HG03139 (cell line): ENCODE data around the gene ITGB5.

ENCODE experiments used
- ATAC-seq: cut with Tn5 transposase; IDR thresholded peaks from one replicate; pipeline ENCODE4 v1.9.1; 2021; ENCODE audit not compliant: unreplicated experiment

The ITGB5 gene

GRCh38 chr3:124816206-124816605 lies 71.0 kb downstream of the ITGB5 start:
- ATAC-seq, result no peak

DNA sequence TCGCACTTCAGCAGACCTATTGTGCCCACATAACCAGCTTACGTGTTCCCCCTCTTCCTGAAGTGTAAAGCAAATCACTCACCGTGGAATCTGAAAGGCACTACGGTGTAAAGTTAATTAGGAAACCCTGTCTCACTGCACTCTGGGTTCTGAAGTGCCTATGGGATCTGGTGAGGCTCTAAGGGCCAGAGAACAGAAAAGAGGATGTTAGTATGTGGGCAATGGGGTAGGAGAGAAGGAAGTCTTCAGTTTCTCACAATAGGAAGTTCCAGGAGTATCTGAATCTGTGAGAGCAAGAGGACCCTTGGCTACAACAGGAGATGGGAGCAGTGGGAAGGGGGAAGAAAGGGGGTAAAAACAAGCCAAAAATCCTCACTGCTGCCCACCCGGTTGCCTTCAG lies 71.4 kb downstream of the ITGB5 start:
- no peak for ATAC-seq

DNA sequence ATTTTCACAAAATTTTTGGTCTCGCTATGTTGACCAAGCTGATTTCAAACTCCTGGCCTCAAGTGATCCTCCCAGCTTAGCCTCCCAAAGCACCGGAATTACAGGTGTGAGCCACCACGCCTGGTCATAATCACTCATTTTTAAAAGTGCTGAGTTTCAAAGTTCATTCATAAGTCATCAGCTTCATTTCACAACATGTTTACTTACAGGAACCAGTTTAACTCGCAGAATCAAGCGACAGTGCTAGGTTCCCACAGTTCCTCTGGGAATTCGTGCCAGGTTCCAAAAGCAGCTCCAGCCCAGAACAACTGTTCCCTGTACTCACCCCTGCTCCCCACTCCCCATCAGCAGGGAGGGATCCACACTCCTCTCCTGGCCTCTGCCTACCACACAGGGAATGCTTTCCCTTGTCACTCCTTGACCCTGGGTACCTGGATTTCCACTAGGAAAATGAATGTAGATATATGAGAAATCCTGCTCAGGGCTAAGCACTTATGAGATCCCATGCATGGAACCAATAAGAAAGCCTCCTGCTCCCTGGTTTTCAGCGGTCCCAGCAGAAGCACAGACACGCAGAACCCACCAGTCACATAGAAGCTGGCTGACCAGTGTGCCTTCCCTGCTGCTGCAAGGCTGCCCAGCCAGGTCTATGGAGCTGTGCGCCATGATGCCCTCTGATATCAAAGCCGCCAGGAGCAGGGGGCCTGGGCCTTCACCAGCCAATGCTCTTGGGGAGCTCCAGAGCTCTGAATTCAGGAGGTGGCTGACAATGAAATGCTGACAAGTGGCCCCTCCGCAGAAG lies 72.3 kb downstream of the ITGB5 start:
- no peak for ATAC-seq

- ATAC-seq, result no peak
Observed at GRCh38 chr3:124813541-124813940, 73.6 kb downstream of the ITGB5 start.

- ATAC-seq, result no peak
Observed at GRCh38 chr3:124812291-124813265, 74.6 kb downstream of the ITGB5 start.

GRCh38 chr3:124811436-124811835 lies 75.7 kb downstream of the ITGB5 start:
- no peak for ATAC-seq

DNA sequence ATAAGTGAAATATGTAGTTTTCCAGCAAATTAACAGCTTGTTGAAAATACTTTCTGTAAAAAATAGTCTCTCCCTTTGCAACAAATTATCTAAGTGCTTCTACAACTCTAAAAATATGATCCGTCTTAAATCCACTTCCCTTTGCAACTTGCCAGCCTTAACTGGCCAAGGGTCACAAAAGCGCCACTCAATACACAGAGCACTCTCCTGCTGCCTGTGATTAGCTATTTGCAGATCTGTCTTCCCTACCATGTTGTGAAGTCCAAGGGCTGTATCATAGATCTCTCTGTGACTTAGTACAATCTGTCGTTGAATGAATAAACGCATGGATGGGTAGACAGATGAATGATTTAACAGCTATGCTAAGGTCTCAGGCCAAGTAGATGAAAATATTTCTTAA lies 76.2 kb downstream of the ITGB5 start:
- ATAC-seq, result no peak

DNA sequence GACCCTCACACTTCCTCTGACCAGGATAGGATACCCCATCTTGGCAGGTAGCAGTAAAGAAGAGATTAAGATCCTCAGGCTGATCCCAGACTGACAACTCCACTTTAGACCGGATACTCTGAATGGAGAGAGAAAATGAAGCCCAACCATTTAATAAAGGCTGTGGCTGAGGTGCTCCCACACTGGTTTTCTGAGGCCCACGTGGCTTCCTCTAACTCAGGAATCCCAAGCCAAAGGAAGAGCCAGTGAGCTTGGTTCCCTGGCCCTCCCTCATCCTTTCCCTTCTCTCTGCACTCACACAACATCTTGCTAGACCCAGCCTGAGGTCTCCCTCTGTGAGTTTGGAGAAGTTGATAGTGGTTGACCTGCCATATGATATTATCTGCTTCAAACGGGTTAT lies 78.1 kb downstream of the ITGB5 start:
- no peak for ATAC-seq

DNA sequence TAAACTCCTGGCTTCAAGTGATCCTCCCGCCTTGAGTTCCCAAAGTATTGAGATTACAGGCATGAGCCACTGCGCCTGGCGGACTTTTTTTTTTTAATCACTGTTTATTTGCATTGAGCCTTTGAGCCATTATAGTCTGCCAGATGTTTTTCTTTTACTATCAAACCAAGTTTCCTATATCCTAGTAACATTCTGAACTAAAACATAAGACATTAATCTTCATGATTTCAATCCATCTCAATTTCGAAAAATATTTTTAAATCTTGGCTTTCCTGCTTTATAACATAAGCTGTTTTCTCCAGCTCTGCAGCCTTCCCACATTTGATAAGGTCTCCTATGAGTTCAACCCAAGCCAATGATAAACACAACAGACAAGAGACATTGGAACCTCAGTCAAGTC lies 81.5 kb downstream of the ITGB5 start:
- ATAC-seq, result no peak

GRCh38 chr3:124804875-124805274 lies 82.3 kb downstream of the ITGB5 start:
- ATAC-seq, result no peak

GRCh38 chr3:124802702-124803101 lies 84.5 kb downstream of the ITGB5 start:
- ATAC-seq, result no peak

DNA sequence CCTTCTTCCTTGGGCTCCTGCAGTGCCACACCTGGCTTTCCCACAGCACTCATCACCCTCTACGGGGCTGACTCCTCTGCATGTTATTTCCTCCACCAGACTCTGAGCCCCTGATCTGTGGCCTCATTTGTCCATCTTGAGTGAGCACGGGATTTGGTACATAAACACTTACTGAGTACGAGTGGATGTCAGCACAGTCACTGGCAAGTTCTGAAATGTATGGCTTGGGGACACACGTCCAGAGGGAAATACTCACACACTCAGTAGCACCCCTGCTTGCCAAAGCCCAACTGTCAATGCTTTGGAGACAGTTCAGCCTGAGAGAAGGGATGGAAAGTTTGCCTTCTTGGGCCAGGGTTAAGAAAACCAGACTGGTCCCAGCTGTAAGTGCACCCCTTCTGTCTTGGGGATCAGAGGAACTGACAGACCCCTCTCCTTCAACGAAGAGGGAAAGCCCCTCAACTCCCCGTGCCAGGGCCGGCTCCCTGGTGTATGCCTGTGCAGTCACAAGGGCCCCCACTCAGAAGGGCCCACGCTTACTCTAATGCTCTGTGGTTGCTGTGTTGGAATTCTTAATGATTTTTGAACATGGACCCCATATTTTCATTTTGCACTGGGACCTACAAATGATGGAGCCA lies 85.0 kb downstream of the ITGB5 start:
- no peak for ATAC-seq

DNA sequence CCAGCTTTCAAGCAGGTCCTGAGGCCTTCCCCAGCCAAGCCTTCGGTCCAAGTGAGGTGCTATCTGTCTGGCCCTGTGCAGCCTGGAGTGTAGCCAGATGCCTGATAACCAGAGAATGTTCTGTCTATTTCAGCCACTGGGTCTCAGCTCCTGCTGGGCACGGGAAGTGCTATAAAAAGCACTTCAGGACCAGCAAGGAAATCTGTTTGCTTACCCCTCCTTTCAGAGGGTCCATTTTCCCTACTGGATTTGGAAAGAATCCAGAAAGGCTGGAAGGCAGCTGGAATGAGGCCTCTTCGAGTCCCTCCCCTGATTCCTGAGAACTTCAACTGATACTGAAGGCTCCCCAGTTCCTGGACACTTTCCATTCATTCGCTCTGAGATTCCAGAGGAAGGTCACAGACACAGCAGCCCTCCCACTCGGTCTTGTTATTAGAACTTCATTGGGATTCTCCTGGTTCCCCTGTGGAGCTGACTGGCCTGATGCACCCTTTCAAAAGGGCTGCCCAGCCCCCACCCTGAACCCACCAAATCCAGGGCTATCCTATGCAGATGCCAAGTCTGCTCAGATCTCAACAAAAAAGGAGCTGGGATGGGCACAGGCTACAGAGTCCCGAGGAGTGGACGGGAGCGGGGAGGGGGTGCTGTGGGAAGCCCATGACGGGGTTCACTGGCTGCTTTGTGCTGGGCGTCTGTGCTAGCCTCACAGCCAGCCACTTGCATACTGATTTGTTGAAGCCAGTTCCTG lies 86.5 kb downstream of the ITGB5 start:
- no peak for ATAC-seq

GRCh38 chr3:124800076-124800475 lies 87.1 kb downstream of the ITGB5 start:
- no peak for ATAC-seq

- ATAC-seq, result no peak
Observed at GRCh38 chr3:124799676-124800075, 87.5 kb downstream of the ITGB5 start.

DNA sequence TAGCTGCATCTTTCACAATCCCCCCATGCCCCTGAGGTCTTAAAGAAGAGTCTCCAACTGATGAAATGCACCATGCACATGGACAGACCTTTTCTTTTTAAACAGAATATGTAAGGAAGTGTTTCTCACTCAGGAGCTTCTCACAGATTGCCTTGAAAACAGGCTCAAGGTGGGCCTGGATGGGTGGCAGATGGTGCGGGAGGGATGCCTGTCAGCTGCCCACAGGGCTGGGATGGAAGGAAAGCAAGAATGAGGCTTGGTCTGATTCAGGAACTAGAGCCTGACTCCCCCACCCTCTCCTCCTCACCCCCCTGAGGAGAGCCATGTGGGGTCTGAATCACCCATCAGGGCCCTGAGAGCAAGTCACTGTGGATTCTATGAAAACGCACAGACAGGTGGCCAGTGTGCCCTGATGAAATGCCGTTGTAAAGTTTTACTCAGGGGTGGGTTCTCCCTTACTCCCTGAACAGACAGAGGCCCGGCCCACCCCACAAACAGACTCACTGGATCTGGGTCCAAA lies 89.7 kb downstream of the ITGB5 start:
- no peak for ATAC-seq

- ATAC-seq, result no peak
Observed at GRCh38 chr3:124796477-124796876, 90.7 kb downstream of the ITGB5 start.

DNA sequence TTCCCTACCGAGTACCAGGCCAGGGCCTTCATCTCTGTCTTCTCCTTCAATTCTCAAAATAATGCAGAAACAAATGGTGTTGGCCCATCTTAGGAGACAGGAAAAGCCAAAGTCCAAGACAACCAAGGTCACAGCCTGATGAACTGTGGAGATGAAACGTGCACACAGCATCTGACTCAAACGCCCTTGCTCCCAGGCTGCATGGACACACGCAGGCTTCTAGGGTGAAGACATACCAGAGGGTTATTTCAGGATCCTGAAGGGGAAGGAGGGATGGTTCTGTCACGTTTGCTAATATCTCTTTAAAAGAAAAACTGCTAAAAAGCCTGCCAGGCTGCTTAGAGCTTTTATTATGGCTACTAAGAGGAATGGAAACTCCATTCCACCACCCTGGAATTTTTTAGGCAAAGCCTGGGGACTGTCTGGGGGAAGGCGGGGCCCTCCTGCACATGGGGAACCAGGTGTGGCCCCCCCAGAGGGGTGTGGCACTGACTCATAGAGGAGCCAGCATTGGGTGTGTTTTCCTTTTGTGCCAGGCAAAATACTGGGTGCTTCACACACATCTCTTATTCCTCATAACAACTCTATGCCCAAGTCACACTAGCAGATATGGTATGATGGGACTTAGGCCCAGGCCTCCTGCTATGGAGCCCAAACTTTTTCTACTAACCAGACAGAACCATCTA lies 94.0 kb downstream of the ITGB5 start:
- no peak for ATAC-seq

DNA sequence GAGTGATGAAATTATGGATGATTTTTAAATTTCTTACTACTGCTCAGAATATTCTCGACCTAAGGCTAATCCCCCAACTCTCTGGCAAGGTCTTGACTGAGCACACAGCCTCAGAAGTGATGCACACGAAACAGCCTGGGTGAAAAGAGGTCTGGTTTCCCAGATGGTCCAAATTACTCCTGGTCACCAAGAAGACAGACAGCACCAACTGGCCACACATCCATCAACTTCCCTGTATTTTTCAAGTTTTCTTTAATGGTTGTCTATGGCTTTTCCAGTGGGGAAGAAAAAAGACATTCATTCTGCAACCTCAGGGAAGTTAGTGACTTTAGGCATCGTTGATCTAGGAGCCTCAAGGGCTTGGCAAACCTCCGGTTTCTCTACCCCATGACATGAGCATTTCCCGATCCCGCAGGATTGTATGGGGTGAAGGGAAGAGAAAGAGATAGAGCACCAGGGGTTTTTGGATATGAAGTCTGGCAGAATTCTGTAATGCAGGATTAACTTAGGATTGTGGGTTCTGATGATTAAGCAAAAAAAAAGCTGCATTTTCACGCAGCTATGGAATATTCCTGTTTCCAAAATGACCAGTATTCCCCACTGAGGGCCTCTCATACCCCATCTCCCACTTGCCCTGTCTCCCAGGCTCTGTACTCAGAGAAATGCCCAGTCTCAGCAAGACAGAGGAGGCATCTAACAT lies 94.7 kb downstream of the ITGB5 start:
- ATAC-seq, result no peak
